ENCODE measurements around the gene CA6.
A peak's percentile ranks its signal among the peaks of the same experiment; 100 is the strongest.
"Not testable (repeated sequence)": the region's sequence is repeated elsewhere in the genome, so short reads cannot be mapped to it uniquely, and the experiment has no call there.

CA6 gene

GRCh38 chr1:8969937-8970336, 24.3 kb downstream of the CA6 start:
- DNase-seq (ENCODE audit: low spot score) = no peak

GRCh38 chr1:8970870-8971337, 25.2 kb downstream of the CA6 start:
- DNase-seq (ENCODE audit: low spot score) = no peak

GRCh38 chr1:8974551-8974950, 28.9 kb downstream of the CA6 start:
- DNase-seq (ENCODE audit: low spot score) = peak; percentile 20

GRCh38 chr1:8976338-8976737, 30.7 kb downstream of the CA6 start:
- DNase-seq (ENCODE audit: low spot score) = no peak

- no peak for DNase-seq (ENCODE audit: low spot score)
Measured at GRCh38 chr1:8976896-8977450, 31.3 kb downstream of the CA6 start.

DNA sequence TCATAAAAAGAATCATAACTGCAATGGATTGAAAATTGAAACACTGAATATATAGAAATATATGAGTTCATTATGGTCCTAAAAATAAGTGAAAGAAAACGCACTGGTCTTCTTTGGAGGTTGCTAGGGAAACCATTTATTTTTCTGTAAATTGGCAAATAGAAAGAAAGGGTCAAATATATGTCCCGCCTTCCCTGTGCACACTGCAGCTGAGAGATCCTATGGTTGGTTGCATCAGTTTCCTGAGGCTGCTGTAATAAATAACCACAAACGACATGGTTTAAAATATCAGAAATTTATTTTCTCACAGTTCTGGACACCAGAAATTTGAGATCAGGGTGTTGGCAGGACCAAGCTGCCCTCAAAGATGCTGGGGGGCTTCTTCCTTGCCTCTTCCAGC, 35.0 kb downstream of the CA6 start:
- DNase-seq (ENCODE audit: low spot score) = no peak

DNA sequence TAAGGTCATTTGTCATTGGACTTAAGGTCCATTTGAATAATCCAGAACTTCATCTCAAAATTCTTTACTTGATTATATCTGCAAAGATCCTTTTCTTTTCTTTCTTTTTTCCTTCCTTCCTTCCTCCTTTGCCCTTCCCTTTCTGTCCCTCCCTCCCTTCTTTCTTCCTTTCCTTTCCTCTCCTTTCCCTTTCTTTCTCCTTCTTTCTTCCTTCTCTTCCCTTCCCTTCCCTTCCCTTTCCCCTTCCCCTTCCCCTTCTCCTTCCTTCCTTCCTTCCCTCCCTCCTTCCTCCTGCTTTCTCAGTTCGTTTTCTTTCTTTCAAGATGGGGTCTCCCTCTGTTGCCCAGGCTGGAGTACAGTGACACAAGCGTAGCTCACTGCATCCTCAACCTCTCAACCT, 35.5 kb downstream of the CA6 start:
- DNase-seq (ENCODE audit: low spot score) = no peak

DNA sequence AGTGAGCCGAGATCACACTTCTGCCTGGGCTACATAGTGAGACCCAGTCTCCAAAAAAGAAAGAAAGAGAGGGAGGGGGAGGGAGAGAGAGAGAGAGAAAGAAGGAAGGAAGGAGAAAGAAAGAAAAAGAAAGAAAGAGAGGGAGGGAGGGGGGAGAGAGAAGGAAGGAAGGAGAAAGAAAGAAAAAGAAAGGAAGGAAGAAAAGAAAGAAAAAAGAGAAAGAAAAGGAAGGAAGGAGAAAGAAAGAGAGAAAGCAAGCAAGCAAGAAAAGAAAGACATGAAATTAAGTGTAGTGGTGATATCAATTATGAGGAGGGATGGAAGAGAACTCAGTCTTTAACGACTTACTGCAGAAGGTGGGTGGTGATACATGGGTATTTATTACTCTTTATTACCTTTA, 38.5 kb downstream of the CA6 start:
- DNase-seq (ENCODE audit: low spot score) = no peak

DNA sequence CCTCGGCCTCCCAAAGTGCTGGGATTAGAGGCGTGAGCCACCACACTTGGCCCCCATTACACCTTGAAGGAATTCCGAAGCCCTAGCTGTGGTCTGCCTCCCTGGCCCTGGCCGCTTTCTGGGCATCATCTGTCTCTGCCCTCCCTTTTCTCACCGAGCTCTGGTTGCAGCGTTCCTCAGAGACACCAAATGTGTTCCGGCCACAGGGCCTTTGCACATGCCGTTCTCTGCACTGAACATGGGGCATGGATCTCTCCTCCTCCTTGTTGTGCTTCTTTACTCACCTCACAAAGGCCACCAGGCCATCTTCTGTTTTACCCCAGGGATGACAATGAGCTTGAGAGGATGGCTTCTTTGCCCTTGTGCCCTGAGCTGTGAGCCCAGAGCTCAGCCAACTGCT, 39.3 kb downstream of the CA6 start:
- no peak for DNase-seq (ENCODE audit: low spot score)

DNA sequence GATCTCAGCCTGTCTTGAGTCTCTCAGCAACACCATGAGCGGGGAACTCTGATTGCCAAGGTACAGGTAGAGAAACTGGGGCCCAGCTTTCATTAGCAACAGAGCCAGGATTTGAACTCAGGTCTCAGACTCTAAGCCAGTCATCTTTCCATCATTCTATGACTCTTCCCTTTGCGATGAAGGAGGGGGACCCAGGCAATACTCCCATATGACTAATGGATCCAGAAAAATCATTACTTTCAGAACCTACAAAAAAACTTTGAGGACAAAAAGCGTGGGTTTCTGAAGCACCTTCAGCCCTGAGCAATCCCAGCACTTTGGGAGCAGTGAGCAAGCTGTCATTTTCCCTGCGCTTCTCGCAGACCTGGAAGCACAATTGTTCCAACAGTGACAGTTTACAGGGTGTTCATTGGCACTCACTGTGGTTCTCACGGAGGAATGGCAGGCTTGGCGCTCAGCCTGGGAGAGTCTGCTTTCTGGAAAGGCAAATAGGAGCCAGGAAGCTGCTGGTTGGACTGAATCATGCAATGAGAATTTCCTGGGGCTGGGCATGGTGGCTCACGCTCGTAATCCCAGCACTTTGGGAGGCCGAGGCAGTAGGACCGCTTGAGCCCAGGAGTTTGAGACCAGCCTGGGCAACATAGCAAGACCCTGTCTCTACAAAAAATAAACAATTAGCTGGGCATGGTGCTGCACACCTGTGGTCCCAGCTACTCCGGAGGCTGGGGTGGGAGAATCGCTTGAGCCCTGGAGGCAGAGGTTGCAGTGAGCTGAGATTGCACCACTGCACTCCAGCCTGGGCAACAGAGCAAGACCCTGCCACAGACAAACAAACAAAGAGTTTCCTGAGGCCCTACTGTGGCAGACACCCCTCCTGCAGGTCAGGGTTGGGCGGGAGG, 40.5 kb downstream of the CA6 start:
- peak; percentile 91 for DNase-seq (ENCODE audit: low spot score)

DNA sequence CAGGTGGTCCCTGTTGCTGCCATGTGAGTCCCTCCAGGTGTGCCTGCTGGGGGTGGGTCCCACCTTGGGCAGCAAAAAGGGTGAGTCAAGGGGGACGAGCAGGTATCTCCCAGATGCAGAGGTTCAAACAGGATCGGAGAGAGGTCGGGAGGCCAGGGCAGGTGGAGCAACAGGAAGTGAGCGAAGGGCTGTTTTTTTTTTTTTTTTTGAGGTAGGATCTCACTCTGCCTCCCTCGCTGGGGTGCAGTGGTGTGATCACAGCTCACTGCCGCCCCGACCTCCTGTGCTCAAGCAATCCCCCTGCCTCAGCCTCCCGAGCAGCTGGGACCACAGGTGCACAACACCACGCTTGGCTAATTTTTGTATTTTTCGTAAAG, 41.1 kb downstream of the CA6 start:
- DNase-seq (ENCODE audit: low spot score) = no peak

DNA sequence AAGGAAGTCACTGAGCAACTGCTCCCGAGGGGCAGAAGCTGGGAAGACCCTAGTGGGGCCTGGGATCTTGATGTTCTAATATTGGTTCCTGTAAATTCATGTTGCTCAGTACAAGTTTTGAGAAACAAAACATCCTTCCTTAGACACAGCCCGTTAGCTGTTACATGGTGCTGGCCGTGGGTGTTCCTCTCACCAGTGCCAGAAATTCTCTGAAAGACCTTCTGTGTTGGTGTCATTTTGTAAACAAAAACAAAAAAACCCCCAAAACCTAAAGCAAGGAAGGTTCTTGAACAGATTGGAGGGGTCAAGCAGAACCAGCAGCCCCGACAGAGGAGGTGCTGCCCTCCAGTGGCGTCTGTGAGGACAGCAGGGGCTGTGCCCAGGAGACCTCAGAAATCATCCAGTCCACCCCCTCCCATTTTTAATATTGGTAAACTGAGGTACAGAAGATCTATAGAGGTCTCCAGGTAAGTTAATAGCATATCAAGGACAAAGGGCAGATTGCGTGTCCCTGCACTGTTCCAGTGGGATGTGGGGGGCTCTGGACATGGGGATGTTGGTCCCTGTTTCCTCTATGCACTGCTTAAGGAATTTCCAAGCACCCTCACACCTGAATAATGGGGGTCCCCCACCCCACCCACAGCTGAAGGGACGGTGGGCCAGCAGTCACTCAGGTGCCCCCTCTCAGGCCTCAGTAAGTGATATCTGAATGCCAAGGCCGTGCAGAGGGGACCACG, 42.4 kb downstream of the CA6 start:
- DNase-seq (ENCODE audit: low spot score) = peak; percentile 42

- no peak for DNase-seq (ENCODE audit: low spot score)
Measured at GRCh38 chr1:8988618-8988967, 42.9 kb downstream of the CA6 start.

DNA sequence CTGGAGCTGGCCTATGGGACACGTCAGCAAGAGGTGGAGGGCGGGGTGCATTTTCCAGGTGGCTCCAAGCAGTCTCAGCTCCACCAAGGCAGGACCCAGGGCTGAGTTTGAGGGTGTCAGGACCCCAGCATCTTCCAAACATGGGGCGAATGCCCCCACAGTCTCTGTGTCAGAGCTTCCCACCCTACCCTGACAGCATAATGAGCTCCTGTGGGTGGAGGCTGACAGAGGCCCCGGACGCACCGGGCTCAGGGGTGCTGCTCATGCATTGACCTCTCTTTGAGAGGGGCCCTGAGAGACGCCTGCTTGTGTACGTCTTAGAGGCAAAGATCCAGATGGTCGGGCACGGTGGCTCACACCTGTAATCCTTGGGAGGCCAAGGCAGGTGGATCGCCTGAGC, 43.4 kb downstream of the CA6 start:
- no peak for DNase-seq (ENCODE audit: low spot score)

GRCh38 chr1:8989821-8990220, 44.2 kb downstream of the CA6 start:
- DNase-seq (ENCODE audit: low spot score) = peak; percentile 20

GRCh38 chr1:8992936-8993687, 47.4 kb downstream of the CA6 start:
- DNase-seq (ENCODE audit: low spot score) = no peak

DNA sequence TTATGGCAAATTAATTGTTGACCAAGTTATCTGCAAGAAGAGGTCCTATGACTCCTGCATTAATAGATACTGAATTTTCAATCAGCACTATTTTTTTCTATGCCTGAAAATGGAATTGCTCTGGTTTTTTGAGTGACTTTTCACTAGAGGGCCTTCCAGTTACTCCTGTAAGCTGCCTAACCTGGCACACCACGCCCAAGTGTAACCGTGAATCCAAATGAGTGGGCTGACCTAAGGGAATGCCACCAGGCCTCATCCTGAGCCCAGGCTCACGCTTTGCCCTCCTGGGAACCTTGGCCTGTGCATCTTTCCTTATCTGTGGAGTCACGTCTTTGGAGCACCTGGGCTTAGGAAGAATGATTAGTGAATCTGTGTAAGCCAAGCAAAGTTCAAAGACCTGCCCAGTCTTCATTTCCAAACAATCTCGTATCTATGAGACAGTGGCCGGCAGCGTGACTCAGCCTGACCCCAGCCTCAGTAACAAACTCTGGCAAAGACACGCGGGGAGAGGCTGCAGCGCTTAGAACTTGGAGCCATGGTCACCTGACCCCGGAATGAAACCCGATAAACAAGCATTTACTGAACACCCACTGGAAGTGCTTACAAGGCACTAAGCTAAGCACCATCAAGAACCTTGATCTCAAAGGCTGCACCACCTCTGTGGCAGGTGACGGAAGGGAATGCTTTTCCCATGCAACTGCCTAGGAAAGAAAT, 48.5 kb downstream of the CA6 start:
- not testable (repeated sequence) for DNase-seq (ENCODE audit: low spot score)

DNA sequence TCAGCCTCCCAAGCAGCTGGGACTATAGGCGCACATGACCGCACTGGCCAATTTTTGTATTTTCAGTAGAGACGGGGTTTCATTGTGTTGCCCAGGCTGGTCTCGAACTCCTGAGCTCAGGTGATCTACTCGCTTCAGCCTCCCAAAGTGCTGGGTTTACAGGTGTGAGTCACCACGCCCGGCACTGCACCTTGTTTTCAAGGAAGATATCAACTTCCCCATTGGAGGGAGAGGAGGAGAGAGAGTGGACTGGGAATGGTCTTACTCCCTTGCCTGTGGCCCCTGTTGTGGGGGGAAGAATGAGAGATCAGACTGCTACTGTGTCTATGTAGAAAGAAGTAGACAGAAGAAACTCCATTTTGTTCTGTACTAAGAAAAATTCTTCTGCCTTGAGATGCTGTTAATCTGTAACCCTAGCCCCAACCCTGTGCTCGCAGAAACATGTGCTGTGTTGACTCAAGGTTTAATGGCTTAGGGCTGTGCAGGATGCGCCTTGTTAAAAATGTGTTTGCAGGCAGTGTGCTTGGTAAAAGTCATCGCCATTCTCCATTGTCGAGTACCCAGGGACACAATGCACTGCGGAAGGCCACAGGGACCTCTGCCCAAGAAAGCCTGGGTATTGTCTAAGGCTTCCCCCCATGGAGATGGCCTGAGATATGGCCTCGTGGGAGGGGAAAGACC, 56.0 kb downstream of the CA6 start:
- peak; percentile 52 for DNase-seq (ENCODE audit: low spot score)

DNA sequence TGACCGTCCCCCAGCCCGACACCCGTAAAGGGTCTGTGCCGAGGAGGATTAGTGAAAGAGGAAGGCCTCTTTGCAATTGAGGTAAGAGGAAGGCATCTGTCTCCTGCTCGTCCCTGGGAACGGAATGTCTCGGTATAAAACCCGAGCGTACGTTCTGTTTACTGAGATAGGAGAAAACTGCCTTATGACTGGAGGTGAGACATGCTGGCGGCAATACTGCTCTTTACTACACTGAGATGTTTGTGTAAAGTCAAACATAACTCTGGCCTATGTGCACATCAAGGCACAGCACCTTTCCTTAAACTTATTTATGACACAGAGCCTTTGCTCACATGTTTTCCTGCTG, 56.5 kb downstream of the CA6 start:
- not testable (repeated sequence) for DNase-seq (ENCODE audit: low spot score)

DNA sequence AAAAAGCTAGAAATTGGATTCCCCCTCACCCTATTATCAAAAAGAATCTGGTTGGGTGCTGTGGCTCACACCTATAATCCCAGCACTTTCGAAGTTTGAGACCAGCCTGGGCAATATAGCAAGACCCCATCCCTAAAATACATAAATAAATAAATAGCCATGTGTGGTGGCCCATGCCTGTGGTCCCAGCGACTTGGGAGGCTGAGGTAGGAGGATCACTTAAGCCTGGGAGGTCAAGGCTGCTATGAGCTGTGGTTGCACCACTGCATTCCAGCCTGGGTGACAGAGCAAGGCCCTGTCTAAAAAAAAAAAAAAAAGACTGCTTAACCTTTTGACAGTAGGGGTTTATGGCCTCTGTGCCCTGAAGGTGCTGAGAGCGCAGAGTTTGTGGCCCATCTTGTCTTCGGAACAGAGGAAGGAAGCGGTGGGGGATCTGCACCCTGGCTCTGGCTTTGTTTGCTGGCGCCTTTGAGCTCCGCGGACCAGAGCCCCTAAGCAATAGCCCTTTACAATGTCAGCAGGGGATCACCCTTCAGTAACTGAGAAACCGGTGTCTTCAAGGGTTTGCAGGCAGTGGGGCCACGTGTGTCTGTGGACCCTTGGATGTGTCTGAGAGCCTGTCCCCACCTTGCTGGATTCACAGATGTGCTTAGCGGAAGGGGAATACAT, 58.5 kb downstream of the CA6 start:
- DNase-seq (ENCODE audit: low spot score) = no peak

Data from kidney tubule cell (primary cell).